Esophagus muscularis mucosa (tissue), 4 donors: ENCODE results near the gene CNTN5. TPM values are rescaled to one million over a fixed set of nuclear protein-coding genes. Genes with fewer than 3 reads are reported as not detected.

Experiments
- DNase-seq: peaks from one replicate; pipeline ENCODE4 v3.0.0-alpha.2; 2017; ENCODE audit errors: extremely low spot score
- H3K27ac ChIP-seq, 4 donors: fragments of 200-600 bp; sonication (generic); replicated peaks in 1 of 4; 1 replicate in 3 of 4; 2 replicates in 1 of 4; pipeline ENCODE4 v1.5.1; 2016 to 2019; ENCODE audit warnings: mild to moderate bottlenecking in 1 of 4
- H3K27me3 ChIP-seq, 4 donors: fragments of 200-600 bp; sonication (generic); one replicate each; pipeline versions ENCODE4 v1.5.1 to v1.6.0; 2016 to 2019
- H3K36me3 ChIP-seq, 4 donors: fragments of 200-600 bp; sonication (generic); one replicate each; pipeline ENCODE4 v1.5.1; 2016 to 2019
- H3K4me1 ChIP-seq, 4 donors: fragments of 200-600 bp; sonication (generic); one replicate each; pipeline ENCODE4 v1.5.1; 2016 to 2019
- H3K4me3 ChIP-seq, 4 donors: fragments of 200-600 bp; sonication (generic); 1 replicate in 2 of 4; 2 replicates in 2 of 4; pipeline ENCODE4 v1.5.1; 2016 to 2019; ENCODE audit warnings: mild to moderate bottlenecking in 4 of 4, moderate library complexity in 1 of 4
- H3K9me3 ChIP-seq, 4 donors: fragments of 200-600 bp; sonication (generic); 1 replicate in 3 of 4; 2 replicates in 1 of 4; pipeline ENCODE4 v1.5.1; 2016 to 2019
- EP300 ChIP-seq: sonication (generic); formaldehyde crosslinking; IDR thresholded peaks from one replicate; pipeline ENCODE4 v1.6.1; 2017; ENCODE audit warnings: antibody characterized with exemption
- POLR2A ChIP-seq: fragments of 450-650 bp; IDR thresholded peaks from one replicate; pipeline ENCODE4 v1.6.1; 2017; ENCODE audit warnings: antibody characterized with exemption, moderate library complexity, mild to moderate bottlenecking, low read depth
- POLR2AphosphoS5 ChIP-seq, 2 donors: sonication (generic); formaldehyde crosslinking; IDR thresholded peaks; one replicate each; pipeline ENCODE4 v1.6.1; 2017; ENCODE audit warnings: antibody characterized with exemption in 2 of 2
- WGBS: methylation state at CpG from one replicate; pipeline ENCODE4 v1.1.5; 2018; 5-methylcytosine and 5-hydroxymethylcytosine counted together
- intact Hi-C: fragments of 100-400 bp; cut with DNase I; formaldehyde crosslinking; loops from one replicate; pipeline ENCODE4 v1.15.1; 2023
- total RNA-seq, 4 donors: library from RNA; depleted of rRNA; stranded (reverse); fragments of >200 nt; gene quantifications; one replicate each; pipeline versions ENCODE4 v1.1.0 to v1.2.1, GENCODE V29; 2016
- TF ChIP-seq, protein P1 (sequence below), 3 experiments: fragments of 200-600 bp in 2 of 3; fragments of 450-650 bp in 1 of 3; sonication (generic) in 2 of 3; IDR thresholded peaks; one replicate each; pipeline ENCODE4 v1.5.1; 2017 to 2019; ENCODE audit warnings: antibody characterized with exemption in 3 of 3, mild to moderate bottlenecking in 2 of 3, moderate library complexity in 1 of 3

The CNTN5 gene
- total RNA-seq, 4 donors from 2014 or later: 0.06 TPM; not detected in 3

DNA sequence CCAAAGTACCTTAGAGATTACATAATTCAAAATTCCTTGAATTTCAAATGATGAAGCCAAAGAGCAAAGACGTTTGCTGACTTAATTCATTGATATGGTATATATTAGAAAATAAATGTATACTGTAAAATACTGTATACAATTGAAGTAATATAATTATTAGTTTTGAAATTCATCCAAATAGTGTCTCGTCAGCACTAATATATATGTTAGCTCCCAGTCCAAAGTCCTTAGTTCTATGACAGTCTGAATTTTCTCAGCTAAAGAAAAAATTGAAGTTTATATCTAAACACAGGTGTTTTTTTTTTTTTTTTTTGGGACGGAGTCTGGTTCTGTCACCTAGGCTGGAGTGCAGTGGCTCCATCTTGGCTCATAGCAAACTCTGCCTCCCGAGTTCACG, 431.3 kb downstream of the CNTN5 start:
- Histone ChIP-seq H3K4me1 (no peaks in the 10 kb centered on the region), H3K9me3 (no peaks in the 10 kb centered on the region), H3K4me3 (no peak overlapping the region), H3K27me3 (no peaks in the 10 kb centered on the region), H3K27ac (no peak overlapping the region), H3K36me3 (no peaks in the 10 kb centered on the region)
- no peak for DNase-seq
- intact Hi-C loops: no loop called here
- TF ChIP-seq POLR2A (no peak), EP300 (no peak), POLR2AphosphoS5 (IDR thresholded peaks at IDR 0.05) (no peak)
- TF ChIP-seq, protein P1, sequence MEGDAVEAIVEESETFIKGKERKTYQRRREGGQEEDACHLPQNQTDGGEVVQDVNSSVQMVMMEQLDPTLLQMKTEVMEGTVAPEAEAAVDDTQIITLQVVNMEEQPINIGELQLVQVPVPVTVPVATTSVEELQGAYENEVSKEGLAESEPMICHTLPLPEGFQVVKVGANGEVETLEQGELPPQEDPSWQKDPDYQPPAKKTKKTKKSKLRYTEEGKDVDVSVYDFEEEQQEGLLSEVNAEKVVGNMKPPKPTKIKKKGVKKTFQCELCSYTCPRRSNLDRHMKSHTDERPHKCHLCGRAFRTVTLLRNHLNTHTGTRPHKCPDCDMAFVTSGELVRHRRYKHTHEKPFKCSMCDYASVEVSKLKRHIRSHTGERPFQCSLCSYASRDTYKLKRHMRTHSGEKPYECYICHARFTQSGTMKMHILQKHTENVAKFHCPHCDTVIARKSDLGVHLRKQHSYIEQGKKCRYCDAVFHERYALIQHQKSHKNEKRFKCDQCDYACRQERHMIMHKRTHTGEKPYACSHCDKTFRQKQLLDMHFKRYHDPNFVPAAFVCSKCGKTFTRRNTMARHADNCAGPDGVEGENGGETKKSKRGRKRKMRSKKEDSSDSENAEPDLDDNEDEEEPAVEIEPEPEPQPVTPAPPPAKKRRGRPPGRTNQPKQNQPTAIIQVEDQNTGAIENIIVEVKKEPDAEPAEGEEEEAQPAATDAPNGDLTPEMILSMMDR (IDR thresholded peaks at IDR 0.05): no peak
- 87% methylated on average over 5 of the region's 5 CpGs for WGBS

DNA sequence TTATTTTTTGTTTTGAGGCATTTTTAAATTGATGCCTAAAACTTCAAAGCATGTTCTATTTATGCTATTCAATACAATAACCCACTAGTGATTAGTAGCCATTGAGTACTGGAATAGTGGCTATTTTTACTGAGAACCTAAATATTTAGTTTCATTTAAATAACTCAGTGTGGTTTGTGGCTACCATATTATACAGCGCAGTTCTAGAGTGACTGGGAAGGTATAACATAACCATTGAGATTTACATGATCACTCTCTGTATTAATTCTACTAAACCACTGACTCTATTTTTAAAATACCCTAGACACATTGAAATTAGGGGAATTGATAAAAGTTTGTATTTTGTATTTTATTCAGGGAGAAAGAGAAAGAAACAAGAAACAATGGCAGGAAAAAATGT, 441.2 kb downstream of the CNTN5 start:
- TF ChIP-seq, protein P1 (IDR thresholded peaks at IDR 0.05): no peak
- no peak for TF ChIP-seq POLR2A
- no peak for TF ChIP-seq EP300
- no peak for TF ChIP-seq POLR2AphosphoS5 (IDR thresholded peaks at IDR 0.05)
- WGBS: 91% methylated on average over 1 of the region's 1 CpG
- no peak for DNase-seq
- Histone ChIP-seq H3K4me1 (no peaks in the 10 kb centered on the region), H3K27me3 (no peaks in the 10 kb centered on the region), H3K4me3 (no peak overlapping the region), H3K36me3 (no peaks in the 10 kb centered on the region), H3K9me3 (no peaks in the 10 kb centered on the region), H3K27ac (no peak overlapping the region)
- intact Hi-C loops: no loop called here

GRCh38 chr11:99464985-99465384, 444.2 kb downstream of the CNTN5 start:
- Histone ChIP-seq H3K27me3 (no peaks in the 10 kb centered on the region), H3K9me3 (no peaks in the 10 kb centered on the region), H3K27ac (no peak overlapping the region), H3K36me3 (no peaks in the 10 kb centered on the region), H3K4me1 (no peaks in the 10 kb centered on the region), H3K4me3 (no peak overlapping the region)
- no peak for DNase-seq
- 83% methylated on average over 2 of the region's 2 CpGs for WGBS
- TF ChIP-seq, protein P1 (IDR thresholded peaks at IDR 0.05): no peak
- no peak for TF ChIP-seq POLR2A
- TF ChIP-seq EP300: no peak
- intact Hi-C loops: no loop called here

- H3K27me3 ChIP-seq: no peaks in the 10 kb centered on the region
- no peaks in the 10 kb centered on the region for H3K36me3 ChIP-seq
- intact Hi-C loops: no loop called here
- no peak overlapping the region for H3K27ac ChIP-seq
- no peaks in the 10 kb centered on the region for H3K9me3 ChIP-seq
- no peak overlapping the region for H3K4me3 ChIP-seq
- TF ChIP-seq EP300: no peak
- no peak for TF ChIP-seq POLR2AphosphoS5 (IDR thresholded peaks at IDR 0.05)
- TF ChIP-seq, protein P1 (IDR thresholded peaks at IDR 0.05): no peak
- no peak for TF ChIP-seq POLR2A
- no peak for DNase-seq
- 70% methylated on average over 1 of the region's 1 CpG for WGBS
- no peaks in the 10 kb centered on the region for H3K4me1 ChIP-seq
Observed at GRCh38 chr11:99489581-99489980, 468.8 kb downstream of the CNTN5 start.

GRCh38 chr11:99494065-99494464, 473.3 kb downstream of the CNTN5 start:
- whole genome bisulfite sequencing: 95% methylated on average over 4 of the region's 4 CpGs
- intact Hi-C loops: no loop called here
- no peak for TF ChIP-seq POLR2AphosphoS5 (IDR thresholded peaks at IDR 0.05)
- no peak for TF ChIP-seq POLR2A
- TF ChIP-seq EP300: no peak
- TF ChIP-seq, protein P1 (IDR thresholded peaks at IDR 0.05): no peak
- no peak overlapping the region for H3K27ac ChIP-seq
- H3K4me1 ChIP-seq: no peaks in the 10 kb centered on the region
- DNase-seq: no peak
- no peaks in the 10 kb centered on the region for H3K9me3 ChIP-seq
- H3K27me3 ChIP-seq: no peaks in the 10 kb centered on the region
- no peak overlapping the region for H3K4me3 ChIP-seq
- H3K36me3 ChIP-seq: no peaks in the 10 kb centered on the region
